ENCODE results near the gene CGA.

The CGA gene

GRCh38 chr6:87082160-87082721 lies 12.7 kb downstream of the CGA start:
- no peak for DNase-seq

DNA sequence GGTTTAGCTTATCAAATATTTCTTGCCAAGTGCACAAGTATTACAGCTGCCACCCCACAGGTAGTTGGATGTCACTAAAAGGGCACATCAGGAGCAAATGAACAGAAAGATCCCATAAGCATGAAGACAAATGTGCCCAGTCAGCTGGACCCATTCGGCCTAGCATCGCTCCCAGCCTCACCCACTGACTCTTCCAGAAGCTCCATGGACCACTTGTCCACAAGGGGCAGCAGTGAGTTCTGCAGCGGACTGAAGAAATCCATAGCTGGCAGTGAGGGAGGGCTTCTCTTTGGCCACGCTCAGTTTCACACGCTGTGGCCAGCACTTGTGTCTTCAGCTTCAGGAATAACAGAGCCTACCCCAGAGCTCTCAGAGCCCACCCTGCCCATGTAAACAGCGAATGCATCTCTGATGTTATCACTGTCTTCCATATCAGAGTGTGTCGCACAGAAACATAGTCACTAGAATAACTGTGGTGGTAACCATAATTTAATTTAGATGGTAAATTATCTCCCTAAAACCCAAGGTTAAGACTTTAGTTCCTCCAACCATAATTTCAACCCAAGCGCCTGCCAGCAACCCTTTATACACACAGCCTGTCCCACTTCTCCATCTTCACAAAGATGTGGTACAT lies 15.8 kb downstream of the CGA start:
- no peak for DNase-seq

GRCh38 chr6:87075168-87075567 lies 19.7 kb downstream of the CGA start:
- DNase-seq = no peak

DNA sequence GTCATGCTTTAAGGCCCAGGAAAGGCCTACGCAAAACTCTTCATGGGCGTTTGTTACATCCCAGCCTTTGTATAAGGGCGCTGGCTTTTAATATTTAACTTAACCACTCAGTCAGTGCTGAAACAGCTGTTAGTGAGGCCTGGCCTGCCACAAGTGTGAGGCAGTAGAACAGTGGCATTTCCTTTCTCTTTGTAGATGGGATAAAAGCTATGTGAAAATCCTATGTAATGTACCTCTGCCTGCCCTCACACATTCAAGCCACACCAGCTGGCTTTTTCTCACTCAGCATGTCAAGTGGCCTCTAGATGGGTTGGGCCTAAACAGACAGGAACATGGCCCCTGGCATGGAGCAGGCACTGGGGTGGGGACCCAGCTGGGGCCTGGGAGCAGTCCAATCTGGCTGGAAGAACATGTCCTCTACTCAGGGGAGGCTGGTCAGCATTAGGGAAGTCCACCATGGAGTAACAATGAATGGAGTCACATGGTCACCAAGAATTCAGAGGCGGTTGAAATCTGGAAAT lies 20.7 kb downstream of the CGA start:
- DNase-seq = no peak

GRCh38 chr6:87071683-87072082 lies 23.2 kb downstream of the CGA start:
- DNase-seq = no peak

DNA sequence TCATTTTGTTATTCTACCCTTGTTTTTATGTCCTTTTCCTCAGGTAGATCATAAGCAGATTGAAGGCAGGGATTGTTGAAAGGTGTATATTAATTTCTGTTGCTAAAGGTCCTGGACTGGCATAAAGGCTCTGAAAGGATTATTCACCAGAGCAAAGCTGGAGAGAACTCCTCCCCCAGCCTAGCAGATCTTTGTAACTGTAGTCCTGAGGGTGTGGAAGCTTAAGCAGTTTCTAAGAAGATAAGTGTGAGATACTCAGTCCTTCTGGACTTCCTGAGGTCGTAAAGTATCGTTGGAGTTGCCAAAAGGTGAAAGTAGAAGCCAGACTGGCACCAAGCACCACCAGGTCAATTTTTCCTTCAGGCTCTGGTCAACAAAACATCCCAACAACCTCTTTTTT lies 24.2 kb downstream of the CGA start:
- no peak for DNase-seq

GRCh38 chr6:87068795-87069194 lies 26.1 kb downstream of the CGA start:
- no peak for DNase-seq

DNA sequence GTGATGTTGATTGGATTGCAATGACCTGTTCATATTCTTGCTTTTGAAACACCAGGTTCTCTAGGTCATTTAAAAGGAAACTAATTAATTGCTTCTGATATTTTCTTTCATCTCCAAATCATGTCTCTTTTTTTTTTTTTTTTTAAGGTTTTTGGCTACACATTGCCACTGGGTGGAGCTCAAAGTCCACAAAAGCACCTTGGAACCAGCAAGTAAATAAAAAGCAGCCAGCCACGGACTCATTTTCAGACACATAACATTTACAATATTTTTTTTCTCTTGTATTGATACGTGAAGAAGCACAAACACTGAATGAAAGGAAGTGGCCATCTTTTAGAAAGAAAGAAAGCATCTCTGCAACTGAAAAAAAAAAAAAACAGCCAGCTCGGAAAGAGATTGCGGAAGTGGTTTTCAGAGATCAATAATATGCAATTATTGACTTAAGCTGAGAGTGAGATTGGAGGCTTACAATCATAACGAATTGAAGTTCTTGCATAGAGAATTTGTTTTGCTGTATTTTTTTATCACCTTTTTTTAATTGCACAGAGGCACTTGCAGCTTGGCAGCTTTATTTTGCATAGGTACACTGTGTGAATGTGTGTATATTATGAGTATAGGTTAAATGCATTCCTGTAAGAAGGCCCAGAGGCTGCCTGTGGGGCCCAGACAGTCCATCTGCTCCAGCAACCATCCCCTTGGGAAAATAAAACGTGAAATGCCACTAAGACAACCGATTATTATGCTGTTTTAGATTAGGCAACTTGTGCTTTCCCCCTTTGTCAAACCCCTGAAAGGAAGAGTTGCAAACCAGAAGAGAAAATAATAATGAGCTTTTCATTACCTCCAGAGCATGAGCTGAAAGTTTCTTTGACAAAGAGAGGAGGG lies 28.2 kb downstream of the CGA start:
- peak; percentile 25 for DNase-seq

DNA sequence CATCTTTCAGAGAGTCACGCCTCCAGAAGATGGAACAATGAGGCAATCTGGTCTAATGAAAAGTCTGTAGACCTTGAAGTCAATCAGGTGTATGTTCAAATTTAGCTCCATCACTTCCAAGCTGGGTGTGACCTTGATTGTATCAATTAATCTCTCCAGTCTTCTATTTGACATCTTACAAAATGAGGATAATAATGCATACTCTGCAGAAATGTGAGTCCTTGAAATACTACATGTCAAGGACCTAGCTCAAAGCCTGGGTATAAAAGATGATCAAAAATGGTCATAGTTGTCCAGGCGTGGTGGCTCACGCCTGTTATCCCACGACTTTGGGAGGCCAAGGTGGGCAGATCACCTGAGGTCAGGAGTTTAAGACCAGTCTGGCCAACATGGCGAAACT lies 29.8 kb downstream of the CGA start:
- no peak for DNase-seq

- DNase-seq = no peak
Measured at GRCh38 chr6:87059943-87060342, 35.0 kb downstream of the CGA start.

DNA sequence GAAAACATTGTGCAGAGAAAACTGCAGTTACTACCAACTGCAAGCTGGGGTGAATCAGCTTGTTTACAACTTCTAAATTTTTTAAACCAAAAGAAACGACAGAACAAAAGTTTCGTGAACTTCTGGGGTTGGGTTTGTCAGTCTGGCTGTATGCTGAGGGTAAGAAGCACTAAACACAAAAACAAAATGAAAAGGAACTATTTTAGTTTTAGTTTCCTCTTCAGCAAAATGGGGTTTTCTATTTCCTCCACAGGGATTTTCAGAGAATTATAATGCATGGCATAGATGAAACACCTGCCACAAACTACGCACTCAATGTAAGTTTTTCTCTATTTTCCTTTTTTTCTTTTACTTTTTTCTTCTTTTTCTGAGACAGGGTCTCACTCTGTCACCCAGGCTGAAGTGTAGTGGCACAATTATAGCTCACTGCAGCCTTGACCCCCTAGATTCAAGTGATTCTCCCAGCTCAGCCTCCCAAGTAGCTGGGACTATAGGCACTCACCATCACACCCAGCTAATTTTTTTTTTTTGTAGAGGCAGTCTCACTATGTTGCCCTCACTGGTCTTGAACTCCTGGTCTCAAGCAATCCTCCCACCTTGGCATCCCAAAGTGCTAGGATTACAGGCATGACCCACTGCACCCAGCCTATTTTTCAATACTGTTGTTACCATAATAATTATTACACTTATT lies 40.6 kb downstream of the CGA start:
- no peak for DNase-seq

DNA sequence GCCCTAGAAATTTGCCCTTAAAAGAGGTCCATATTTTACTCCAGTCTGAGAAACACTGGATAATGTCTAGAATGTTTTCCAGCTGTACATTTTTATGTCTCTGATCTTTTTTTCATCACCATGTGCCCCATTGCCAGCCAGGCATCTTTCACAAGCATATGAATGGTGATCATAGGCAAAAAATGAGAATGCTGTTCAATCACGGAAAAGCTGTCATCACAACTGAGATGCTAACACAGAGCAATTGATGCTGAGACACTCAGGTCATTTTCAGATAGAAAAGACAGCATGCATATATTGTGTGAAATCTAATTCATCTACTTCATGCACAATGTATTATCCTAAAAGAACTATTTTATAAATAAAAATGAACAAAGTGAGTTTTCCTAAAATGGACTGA lies 41.6 kb downstream of the CGA start:
- no peak for DNase-seq

DNA sequence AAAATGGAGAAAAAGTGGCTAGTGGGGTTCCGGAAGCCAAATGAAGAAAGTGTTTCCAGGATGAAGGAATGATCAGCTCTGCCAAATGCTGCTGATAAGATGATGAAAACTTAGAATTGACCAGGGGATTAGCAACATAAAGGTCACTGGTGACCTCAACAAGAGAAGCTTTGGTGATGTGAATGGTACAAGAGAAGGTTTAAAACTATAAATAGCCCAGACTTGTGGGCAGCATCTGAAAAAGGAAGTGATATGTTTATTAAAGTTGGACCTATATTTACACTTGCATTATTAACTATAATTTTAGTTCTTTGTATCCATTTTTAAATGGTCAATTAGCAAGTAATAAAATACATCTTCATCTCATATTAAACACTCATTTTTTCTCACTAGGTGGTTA lies 45.1 kb downstream of the CGA start:
- DNase-seq = no peak

DNA sequence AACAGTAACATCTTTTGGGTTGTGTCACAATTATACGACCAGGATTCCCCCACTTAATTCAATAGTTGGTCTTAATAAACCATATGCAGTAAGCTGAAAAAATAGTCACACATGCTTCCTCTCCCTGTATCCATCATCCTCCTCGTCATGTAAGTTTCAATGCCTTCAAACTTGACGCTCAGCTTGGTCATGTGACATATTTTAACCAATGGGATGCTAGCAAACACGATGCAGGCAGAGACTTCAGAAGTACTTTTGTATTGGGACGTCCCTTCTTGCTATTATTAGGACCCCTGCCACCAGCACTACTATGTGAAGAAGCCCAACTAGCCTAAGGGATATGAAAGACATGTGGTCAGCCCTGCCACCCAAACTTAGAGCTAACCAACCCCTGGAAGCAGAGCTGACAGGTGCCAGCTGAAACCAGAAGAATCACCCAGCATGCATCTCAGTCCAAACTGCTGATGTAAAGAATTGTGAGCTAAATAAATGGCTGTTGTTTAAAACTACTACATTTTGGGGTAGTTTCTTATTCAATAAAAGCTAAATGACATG lies 49.3 kb downstream of the CGA start:
- no peak for DNase-seq

DNA sequence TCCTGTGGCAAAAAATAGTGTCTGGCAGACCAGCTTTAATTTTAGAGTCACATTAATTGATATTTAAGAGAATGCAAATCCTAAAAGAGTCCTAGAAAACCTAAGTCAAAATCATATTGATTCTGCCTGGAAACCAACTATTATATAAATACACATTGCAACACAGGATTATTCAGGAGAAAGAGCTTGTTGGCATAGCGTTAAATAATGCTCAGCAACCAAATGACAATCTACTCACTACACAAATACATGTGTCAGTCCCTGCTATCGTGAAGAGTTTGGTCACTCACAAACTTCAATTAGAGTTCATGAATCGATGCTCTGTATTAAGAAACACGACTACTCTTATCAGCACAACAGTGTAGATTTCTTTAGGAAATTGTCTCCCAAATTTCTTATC lies 54.2 kb downstream of the CGA start:
- DNase-seq = no peak
